PFSK-1 (cell line): ENCODE measurements around the gene NACAD.

Experiments used
- FOXP2 ChIP-seq: optimal IDR thresholded peaks from 2 replicates; pipeline ENCODE3; 2011; ENCODE audit warnings: borderline replicate concordance, control low read depth, inconsistent platforms; ENCODE audit not compliant: insufficient read depth; ENCODE audit errors: extremely low read length, extremely low read depth
- POLR2AphosphoS5 ChIP-seq: IDR thresholded peaks from 2 replicates; pipeline ENCODE4 v1.6.1; 2012; ENCODE audit warnings: low read depth, mild to moderate bottlenecking, control low read depth, low read length, moderate library complexity
- REST ChIP-seq, 2 experiments: IDR thresholded peaks; 2 replicates each; pipeline versions ENCODE4 v1.6.1 to v1.8.0; 2011 to 2012; ENCODE audit warnings: low read depth in 2 of 2, low read length in 2 of 2, control low read depth in 1 of 2, inconsistent platforms in 1 of 2, mild to moderate bottlenecking in 1 of 2, moderate library complexity in 1 of 2; ENCODE audit not compliant: insufficient read depth in 1 of 2
- SIN3A ChIP-seq: IDR thresholded peaks from 2 replicates; pipeline ENCODE4 v1.6.1; 2012; ENCODE audit warnings: mild to moderate bottlenecking, low read length, moderate library complexity, borderline replicate concordance; ENCODE audit not compliant: insufficient read depth
- TAF1 ChIP-seq: IDR thresholded peaks from 2 replicates; pipeline ENCODE4 v1.6.1; 2012; ENCODE audit warnings: low read length, control low read depth, borderline replicate concordance; ENCODE audit not compliant: insufficient read depth

NACAD gene

GRCh38 chr7:45061806-45062425 is 26.9 kb downstream of the NACAD start:
- TF ChIP-seq TAF1 (no peak), FOXP2 (no peak), SIN3A (no peak), REST (IDR thresholded peaks at IDR 0.05; ENCODE audit: insufficient read depth in 1 of 2, low read depth in 2 of 2, low read length in 2 of 2) (no peak), POLR2AphosphoS5 (no peak)

- TF ChIP-seq REST (IDR thresholded peaks at IDR 0.05; ENCODE audit: insufficient read depth in 1 of 2, low read depth in 2 of 2, low read length in 2 of 2) (no peak), POLR2AphosphoS5 (no peak), TAF1 (no peak), FOXP2 (no peak), SIN3A (no peak)
Measured at GRCh38 chr7:45061352-45061751, 27.4 kb downstream of the NACAD start.

GRCh38 chr7:45060295-45060694 is 28.5 kb downstream of the NACAD start:
- TF ChIP-seq SIN3A (no peak), FOXP2 (no peak), REST (IDR thresholded peaks at IDR 0.05; ENCODE audit: insufficient read depth in 1 of 2, low read depth in 2 of 2, low read length in 2 of 2) (no peak), TAF1 (no peak), POLR2AphosphoS5 (no peak)

GRCh38 chr7:45057878-45058277 is 30.9 kb downstream of the NACAD start:
- TF ChIP-seq TAF1 (no peak), FOXP2 (no peak), REST (IDR thresholded peaks at IDR 0.05; ENCODE audit: insufficient read depth in 1 of 2, low read depth in 2 of 2, low read length in 2 of 2) (no peak), POLR2AphosphoS5 (no peak), SIN3A (no peak)
